Osteocyte (in vitro differentiated cells): ENCODE results near the gene NBEAL2. TPM values are rescaled to one million over a fixed set of nuclear protein-coding genes. Genes with fewer than 3 reads are reported as not detected.

Experiments used
- DNase-seq: peaks from one replicate; pipeline ENCODE4 v3.0.0; 2021; ENCODE audit warnings: mixed read lengths; ENCODE audit not compliant: unreplicated experiment; ENCODE audit errors: extremely low spot score
- H3K27ac Mint-ChIP-seq: one replicate; pipeline ENCODE4 v1.8.0; 2021; ENCODE audit warnings: mild to moderate bottlenecking, mixed read lengths; ENCODE audit not compliant: unreplicated experiment
- H3K27me3 Mint-ChIP-seq: one replicate; pipeline ENCODE4 v1.8.0; 2021; ENCODE audit warnings: mixed read lengths; ENCODE audit not compliant: unreplicated experiment
- H3K36me3 Mint-ChIP-seq: one replicate; pipeline ENCODE4 v1.8.0; 2021; ENCODE audit warnings: mixed read lengths; ENCODE audit not compliant: unreplicated experiment
- H3K4me1 Mint-ChIP-seq: one replicate; pipeline ENCODE4 v1.8.0; 2021; ENCODE audit warnings: mixed read lengths; ENCODE audit not compliant: unreplicated experiment
- H3K4me3 Mint-ChIP-seq: one replicate; pipeline ENCODE4 v1.8.0; 2021; ENCODE audit warnings: mild to moderate bottlenecking, moderate library complexity, mixed read lengths; ENCODE audit not compliant: unreplicated experiment
- H3K9me3 Mint-ChIP-seq: one replicate; pipeline ENCODE4 v1.8.0; 2021; ENCODE audit warnings: mixed read lengths; ENCODE audit not compliant: unreplicated experiment
- total RNA-seq: library from RNA; stranded (reverse); gene quantifications from 2 replicates; pipeline ENCODE4 v1.2.1, GENCODE V29; 2021
- TF ChIP-seq, protein P1 (sequence below): fragments of 200-600 bp; sonication (generic); IDR thresholded peaks from 2 replicates; pipeline ENCODE4 v1.5.0; 2021; ENCODE audit warnings: antibody characterized with exemption, mild to moderate bottlenecking, moderate library complexity

The NBEAL2 gene
- total RNA-seq, 1 donor from 2014 or later = 21.8 TPM

DNA sequence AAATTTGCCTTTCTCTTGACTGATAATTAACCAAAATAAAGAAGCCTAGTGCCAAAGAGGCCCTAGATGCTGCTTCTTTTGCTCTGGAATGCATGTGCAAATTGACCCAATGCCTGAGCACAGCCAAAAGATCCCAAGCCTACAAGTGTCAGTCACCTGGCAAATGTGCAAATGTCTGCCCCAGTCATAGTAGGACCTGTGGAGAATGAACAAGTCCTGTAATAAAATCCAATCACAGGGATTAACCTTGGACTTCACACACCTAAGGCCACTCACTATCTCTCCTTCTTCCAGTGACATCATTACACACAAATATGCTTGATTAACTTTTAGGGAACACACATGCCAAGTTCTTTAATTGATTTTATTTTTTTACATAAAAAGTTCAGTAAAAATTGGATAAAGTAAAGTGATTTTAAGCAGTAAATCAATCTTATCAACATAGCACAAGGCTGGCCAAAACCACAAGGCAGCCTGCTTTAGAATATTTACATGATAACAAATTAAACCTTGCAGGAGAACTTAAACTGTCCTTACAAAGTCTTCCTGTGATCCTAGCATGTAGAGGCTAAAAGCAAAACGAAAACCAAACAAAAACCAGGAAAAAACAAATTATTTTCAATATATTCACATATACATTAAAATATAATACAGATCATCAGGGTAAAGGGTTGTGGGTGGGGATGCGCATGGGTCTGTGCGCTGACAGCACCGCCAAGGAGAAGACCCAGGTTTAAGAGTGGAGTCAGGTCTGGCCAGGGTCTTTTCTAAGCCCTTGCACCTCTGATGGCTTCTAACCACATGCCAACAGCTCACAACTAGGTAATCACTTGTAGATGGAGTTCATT, 36.8 kb downstream of the NBEAL2 start:
- H3K4me3 Mint-ChIP-seq = no peak overlapping the region
- H3K27ac Mint-ChIP-seq = no peak overlapping the region
- no peaks in the 10 kb centered on the region for H3K27me3 Mint-ChIP-seq
- H3K36me3 Mint-ChIP-seq = peaks cover 26% of the 10 kb centered on the region
- DNase-seq = no peak
- peaks cover 23% of the 10 kb centered on the region for H3K4me1 Mint-ChIP-seq
- TF ChIP-seq, protein P1, sequence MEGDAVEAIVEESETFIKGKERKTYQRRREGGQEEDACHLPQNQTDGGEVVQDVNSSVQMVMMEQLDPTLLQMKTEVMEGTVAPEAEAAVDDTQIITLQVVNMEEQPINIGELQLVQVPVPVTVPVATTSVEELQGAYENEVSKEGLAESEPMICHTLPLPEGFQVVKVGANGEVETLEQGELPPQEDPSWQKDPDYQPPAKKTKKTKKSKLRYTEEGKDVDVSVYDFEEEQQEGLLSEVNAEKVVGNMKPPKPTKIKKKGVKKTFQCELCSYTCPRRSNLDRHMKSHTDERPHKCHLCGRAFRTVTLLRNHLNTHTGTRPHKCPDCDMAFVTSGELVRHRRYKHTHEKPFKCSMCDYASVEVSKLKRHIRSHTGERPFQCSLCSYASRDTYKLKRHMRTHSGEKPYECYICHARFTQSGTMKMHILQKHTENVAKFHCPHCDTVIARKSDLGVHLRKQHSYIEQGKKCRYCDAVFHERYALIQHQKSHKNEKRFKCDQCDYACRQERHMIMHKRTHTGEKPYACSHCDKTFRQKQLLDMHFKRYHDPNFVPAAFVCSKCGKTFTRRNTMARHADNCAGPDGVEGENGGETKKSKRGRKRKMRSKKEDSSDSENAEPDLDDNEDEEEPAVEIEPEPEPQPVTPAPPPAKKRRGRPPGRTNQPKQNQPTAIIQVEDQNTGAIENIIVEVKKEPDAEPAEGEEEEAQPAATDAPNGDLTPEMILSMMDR = no peak
- H3K9me3 Mint-ChIP-seq = no peaks in the 10 kb centered on the region

DNA sequence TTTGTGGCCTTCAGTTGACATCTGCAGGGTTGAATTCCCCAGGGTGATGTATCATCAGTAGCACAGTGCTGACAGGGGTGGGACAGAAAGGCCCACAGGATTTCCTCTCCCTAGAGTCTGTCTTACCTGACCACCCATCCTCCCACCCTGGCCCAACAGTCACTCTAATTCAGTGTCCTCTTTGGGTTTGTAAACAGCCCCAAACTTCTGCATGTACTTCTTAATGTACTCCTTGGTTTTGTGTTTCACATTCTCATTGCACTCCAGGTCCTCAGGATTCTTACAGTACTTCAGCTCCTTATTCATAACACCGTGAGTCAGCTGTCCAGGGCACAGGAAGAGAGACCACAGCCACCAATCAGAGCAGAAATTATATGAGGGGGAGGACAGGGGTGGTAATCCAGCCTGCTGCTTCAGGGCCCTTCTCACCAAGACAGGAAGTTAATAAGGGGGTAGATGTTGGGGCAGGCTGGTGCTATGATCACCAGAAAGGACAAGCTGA, 37.5 kb downstream of the NBEAL2 start:
- no peaks in the 10 kb centered on the region for H3K27me3 Mint-ChIP-seq
- no peaks in the 10 kb centered on the region for H3K9me3 Mint-ChIP-seq
- H3K36me3 Mint-ChIP-seq = peaks cover 26% of the 10 kb centered on the region
- H3K27ac Mint-ChIP-seq = peak overlapping the region; percentile 50
- DNase-seq = no peak
- H3K4me1 Mint-ChIP-seq = peaks cover 23% of the 10 kb centered on the region
- TF ChIP-seq, protein P1 = no peak
- no peak overlapping the region for H3K4me3 Mint-ChIP-seq

DNA sequence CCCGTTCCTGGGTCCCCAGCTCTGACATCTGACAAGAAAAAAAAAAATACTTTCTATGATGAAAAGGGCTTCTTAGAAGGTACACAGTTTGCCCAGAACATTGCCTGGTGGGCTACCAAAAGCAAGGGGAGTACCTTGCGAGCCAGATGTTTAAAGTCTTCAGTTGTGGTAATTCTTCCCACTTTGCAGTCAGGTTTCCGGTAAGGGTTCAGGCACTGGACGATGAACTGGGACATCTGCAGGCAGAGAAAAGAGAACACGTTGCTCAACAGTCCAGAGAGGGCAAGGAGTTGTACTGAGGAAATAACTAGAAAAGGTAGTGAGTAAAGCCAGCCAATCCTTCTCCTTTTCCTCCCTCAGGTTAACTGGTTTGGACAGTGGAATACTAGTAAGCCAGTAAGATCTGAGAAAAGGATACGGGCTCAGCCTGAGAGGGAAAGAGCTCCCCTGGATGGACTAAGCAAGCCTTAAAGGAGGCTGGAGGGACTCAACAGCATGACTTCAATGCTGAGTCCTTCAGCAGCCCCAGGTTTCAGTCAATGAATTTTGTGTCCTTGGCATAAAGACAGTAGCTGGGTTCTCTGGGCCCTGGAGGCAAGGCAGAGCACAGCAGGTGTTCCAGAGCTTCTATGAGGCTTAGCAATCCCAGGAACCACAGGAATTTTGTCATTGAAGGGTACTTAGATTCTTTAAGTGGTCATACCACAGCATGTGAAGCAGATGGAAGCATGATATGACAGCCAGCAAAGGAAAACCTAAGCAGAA, 38.2 kb downstream of the NBEAL2 start:
- no peaks in the 10 kb centered on the region for H3K9me3 Mint-ChIP-seq
- H3K27me3 Mint-ChIP-seq = no peaks in the 10 kb centered on the region
- no peak overlapping the region for H3K4me3 Mint-ChIP-seq
- H3K4me1 Mint-ChIP-seq = peaks cover 23% of the 10 kb centered on the region
- TF ChIP-seq, protein P1 = no peak
- peak overlapping the region; percentile 43 for H3K27ac Mint-ChIP-seq
- DNase-seq = no peak
- peaks cover 26% of the 10 kb centered on the region for H3K36me3 Mint-ChIP-seq

DNA sequence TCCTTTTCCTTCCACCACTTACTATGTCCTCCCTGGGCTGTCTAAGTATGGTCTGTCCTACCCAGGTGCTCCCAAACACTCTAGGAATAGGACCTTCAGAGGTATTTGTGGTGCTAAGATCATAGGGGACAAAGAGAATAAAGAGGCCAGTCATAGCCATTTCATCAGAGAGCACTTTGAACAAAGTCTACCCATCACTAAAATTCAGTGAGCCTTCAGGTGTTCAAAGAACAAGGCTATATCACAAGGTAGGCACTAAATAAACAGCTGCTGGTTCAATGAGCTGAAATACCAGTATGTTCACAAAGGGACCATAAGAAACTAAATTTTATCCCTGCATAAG, 38.8 kb downstream of the NBEAL2 start:
- no peaks in the 10 kb centered on the region for H3K27me3 Mint-ChIP-seq
- no peak for DNase-seq
- H3K4me3 Mint-ChIP-seq = no peak overlapping the region
- H3K27ac Mint-ChIP-seq = peak overlapping the region; percentile 43
- peaks cover 26% of the 10 kb centered on the region for H3K36me3 Mint-ChIP-seq
- TF ChIP-seq, protein P1 = no peak
- H3K4me1 Mint-ChIP-seq = peaks cover 23% of the 10 kb centered on the region
- H3K9me3 Mint-ChIP-seq = no peaks in the 10 kb centered on the region

DNA sequence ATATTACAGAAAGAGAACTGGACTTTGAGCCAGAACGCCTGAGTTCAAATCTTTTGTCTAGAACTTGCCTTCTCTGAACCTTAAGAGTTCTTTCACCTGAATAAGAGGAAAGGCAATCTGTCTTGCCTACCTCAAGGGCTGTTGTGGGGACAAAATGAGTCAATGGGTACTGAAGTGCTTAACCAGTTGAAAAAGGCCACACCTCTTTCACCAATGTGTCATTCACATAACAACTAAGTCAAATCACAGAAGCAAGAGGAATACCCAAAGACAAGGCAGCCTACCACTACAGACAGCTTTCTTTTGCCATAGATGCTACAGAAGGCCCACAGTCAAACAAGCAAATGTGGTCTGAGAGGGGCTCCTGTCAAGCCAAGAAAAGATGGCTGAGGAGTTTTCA, 39.7 kb downstream of the NBEAL2 start:
- Mint-ChIP-seq H3K4me1 (peaks cover 23% of the 10 kb centered on the region), H3K9me3 (no peaks in the 10 kb centered on the region), H3K27me3 (no peaks in the 10 kb centered on the region), H3K27ac (no peak overlapping the region), H3K4me3 (no peak overlapping the region), H3K36me3 (peaks cover 25% of the 10 kb centered on the region)
- DNase-seq = no peak
- TF ChIP-seq, protein P1 = no peak
